Pulmonary artery endothelial cell (primary cell): ENCODE data around the gene S100A1. TPM values are rescaled to one million over a fixed set of nuclear protein-coding genes. Genes with fewer than 3 reads are reported as not detected.
A peak's percentile ranks its signal among the peaks of the same experiment; 100 is the strongest.
"Not testable (repeated sequence)": the region's sequence is repeated elsewhere in the genome, so short reads cannot be mapped to it uniquely, and the experiment has no call there.

ENCODE experiments used
- DNase-seq: peaks from one replicate; pipeline ENCODE4 v3.0.0-alpha.2; 2011; ENCODE audit warnings: low read depth, low spot score
- total RNA-seq: library from RNA; depleted of rRNA; stranded (reverse); fragments of >200 nt; gene quantifications from 2 replicates; pipeline ENCODE4 v1.2.3, GENCODE V29; 2014

The S100A1 gene
- total RNA-seq, 1 donor from 2014 or later = not detected

GRCh38 chr1:153652805-153653500, 24.7 kb downstream of the S100A1 start:
- no peak for DNase-seq

- no peak for DNase-seq
Observed at GRCh38 chr1:153655333-153655732, 27.1 kb downstream of the S100A1 start.

- DNase-seq = no peak
Observed at GRCh38 chr1:153658400-153659174, 30.4 kb downstream of the S100A1 start, which contains the start of gene SNAPIN. SNAPIN (plus strand) TSS chr1:153658703; CDS start chr1:153658744, 41 bp downstream.

DNA sequence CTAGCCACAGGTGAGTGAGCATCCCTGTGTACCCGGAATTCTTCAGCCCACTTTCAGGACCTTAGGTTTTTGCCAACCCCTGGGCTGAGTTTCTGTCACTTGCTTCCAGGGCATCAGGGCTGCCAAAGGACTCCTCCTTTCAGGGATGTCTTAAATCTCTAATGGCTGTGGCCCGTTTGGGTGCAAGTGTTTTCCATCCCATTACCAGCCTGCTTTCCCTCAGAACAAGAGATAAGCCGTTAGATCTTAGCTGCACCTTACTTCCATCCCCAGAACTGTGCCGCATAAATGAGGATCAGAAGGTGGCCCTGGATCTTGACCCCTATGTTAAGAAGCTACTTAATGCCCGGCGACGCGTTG, 30.9 kb downstream of the S100A1 start:
- DNase-seq = no peak

- DNase-seq = no peak
Observed at GRCh38 chr1:153659656-153660055, 31.4 kb downstream of the S100A1 start.

DNA sequence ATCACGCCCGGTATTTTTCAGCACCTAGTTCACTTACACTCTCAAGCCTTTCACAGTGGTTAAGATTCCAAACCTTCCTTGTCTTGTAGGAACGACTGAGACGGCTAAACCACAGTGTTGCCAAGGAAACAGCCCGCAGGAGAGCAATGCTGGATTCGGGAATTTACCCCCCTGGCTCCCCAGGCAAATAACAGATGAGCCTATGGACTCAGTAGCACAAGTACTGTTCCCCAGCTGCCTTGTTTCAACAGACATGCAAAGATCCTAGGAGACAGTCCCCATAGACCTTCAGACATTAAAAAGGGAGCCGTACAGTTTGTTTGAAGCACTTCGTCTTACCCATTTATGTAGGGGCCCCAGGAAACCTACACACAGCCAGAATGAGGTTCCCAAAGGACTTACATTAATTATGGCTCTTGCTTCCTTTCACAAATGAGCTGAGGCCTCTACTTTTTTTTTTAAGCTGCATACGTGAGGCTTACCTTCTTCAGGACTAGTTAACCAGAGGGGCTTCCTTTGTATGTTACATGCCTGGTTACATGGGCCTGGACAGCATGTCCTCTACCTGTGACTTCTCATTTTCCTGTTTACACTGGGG, 33.0 kb downstream of the S100A1 start:
- no peak for DNase-seq

- no peak for DNase-seq
Observed at GRCh38 chr1:153662269-153662668, 34.0 kb downstream of the S100A1 start.

DNA sequence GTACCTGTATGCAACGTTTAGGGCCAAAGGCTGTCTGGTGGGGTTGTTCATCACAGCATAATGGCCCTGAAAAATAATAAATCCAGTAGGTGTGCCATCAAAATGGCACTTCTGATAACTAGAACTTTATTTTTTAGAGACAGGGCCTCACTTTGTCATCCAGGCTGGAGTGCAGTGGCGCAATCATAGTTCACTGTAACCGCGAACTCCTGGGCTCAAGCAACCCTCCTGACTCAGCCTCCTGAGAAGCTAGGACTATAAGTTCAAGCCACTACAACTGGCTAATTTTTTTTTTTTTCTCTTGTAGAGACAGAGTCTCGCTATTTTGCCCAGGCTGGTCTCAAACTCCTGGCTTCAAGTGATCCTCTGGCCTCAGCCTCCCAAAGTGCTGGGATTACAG, 35.0 kb downstream of the S100A1 start:
- no peak for DNase-seq

DNA sequence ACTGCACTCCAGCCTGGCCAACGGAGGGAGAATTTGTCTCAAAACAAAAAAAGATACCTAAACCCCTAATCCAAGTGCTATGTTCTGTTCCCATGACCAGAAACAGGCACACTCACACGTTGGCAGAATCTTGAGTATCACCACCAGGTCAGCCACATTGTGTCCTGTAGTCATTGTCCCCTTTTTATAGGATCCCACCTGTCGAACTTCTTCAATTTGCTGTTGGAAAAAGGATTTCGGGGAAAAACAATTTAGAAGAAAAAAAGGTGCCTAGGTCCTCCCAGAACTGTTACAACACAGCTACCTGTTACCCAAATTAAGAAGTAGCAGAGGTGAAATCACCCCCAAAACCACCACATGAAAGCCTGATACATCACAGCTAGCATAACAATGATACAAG, 39.2 kb downstream of the S100A1 start:
- DNase-seq = no peak

DNA sequence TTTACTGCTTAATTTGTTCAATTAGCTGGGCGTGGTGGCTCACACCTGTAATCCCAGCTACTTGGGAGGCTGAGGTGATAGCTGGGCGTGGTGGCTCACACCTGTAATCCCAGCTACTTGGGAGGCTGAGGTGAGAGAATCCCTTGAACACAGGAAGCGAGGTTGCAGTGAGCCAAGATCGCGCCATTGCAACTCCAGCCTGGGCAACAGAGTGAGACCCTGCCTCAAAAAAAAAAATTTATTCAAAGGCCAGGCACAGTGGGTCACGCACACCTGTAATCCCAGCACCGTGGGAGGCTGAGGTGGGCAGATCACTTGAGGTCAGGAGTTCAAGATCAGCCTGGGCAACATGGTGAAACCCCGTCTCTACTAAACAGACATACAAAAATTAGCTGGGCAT, 40.4 kb downstream of the S100A1 start:
- DNase-seq = not testable (repeated sequence)

GRCh38 chr1:153669606-153670005, 41.4 kb downstream of the S100A1 start:
- no peak for DNase-seq

- no peak for DNase-seq
Observed at GRCh38 chr1:153670257-153670858, 42.1 kb downstream of the S100A1 start.

- peak; percentile 99 for DNase-seq
Observed at GRCh38 chr1:153670859-153671627, 42.8 kb downstream of the S100A1 start, which contains the start of gene ILF2. ILF2 (minus strand) TSS chr1:153670993; CDS start chr1:153670922, 71 bp downstream.

DNA sequence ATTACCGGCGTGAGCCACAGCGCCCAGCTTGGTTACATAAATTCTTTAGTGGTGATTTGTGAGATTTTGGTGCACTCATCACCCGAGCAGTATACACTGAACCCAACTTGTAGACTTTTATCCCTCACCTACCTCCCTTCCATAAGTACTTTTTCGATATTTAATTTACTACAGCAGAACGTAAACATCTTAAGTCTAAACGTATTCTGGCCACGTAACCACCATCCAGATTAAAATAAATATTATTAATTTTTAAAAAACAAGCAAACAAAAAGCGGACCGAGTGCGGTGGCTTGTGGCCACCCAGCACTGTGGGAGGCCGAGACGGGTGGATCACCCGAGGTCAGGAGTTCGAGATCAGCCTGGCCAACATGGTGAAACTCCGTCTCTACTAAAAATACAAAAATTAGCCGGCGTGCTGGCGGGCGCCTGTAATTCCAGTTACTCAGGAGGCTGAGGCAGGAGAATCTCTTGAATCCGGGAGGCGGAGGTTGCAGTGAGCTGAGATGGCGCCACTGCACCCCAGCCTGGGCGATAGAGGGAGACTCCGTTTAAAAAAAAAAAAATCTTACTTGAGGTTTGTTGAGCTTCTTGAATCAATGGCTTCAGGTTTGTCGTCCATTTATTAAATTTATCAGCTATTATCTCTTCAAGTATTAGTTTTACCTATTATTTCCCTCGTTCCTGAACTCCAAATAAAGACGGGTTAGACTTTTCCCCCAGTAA, 43.6 kb downstream of the S100A1 start:
- DNase-seq = not testable (repeated sequence)

- DNase-seq = no peak
Observed at GRCh38 chr1:153673511-153673910, 45.3 kb downstream of the S100A1 start.

GRCh38 chr1:153677718-153678518, 49.7 kb downstream of the S100A1 start:
- DNase-seq = no peak

- no peak for DNase-seq
Observed at GRCh38 chr1:153678519-153679336, 50.5 kb downstream of the S100A1 start, which contains the start of gene NPR1. NPR1 (plus strand) TSS chr1:153678688; CDS start chr1:153679109, 421 bp downstream.

- DNase-seq = no peak
Observed at GRCh38 chr1:153679337-153680119, 51.3 kb downstream of the S100A1 start.
